T-helper 2 cell treated with Interferon-gamma antibody and Interleukin-4, amounts not matched to agents 100 ng/mL and 5 ng/mL, for 36 hours (primary cell): ENCODE results near the gene OR51L1. TPM values are rescaled to one million over a fixed set of nuclear protein-coding genes. Genes with fewer than 3 reads are reported as not detected.

ENCODE experiments used
- intact Hi-C: fragments of 100-400 bp; cut with micrococcal nuclease; formaldehyde crosslinking; loops from one replicate; pipeline ENCODE4 v1.15.1; 2023
- total RNA-seq: library from RNA; stranded (reverse); gene quantifications from 2 replicates; pipeline ENCODE4 v1.2.3, GENCODE V29; 2022

The OR51L1 gene
- total RNA-seq, 1 donor from 2014 or later = not detected

GRCh38 chr11:5046226-5046625 is 51.6 kb downstream of the OR51L1 start, which contains the start of gene OR52J3:
TSS of gene OR52J3 (plus strand) at chr11:5046526. CDS start at chr11:5046526, 0 bp downstream.
- intact Hi-C loops = no loop called here

DNA sequence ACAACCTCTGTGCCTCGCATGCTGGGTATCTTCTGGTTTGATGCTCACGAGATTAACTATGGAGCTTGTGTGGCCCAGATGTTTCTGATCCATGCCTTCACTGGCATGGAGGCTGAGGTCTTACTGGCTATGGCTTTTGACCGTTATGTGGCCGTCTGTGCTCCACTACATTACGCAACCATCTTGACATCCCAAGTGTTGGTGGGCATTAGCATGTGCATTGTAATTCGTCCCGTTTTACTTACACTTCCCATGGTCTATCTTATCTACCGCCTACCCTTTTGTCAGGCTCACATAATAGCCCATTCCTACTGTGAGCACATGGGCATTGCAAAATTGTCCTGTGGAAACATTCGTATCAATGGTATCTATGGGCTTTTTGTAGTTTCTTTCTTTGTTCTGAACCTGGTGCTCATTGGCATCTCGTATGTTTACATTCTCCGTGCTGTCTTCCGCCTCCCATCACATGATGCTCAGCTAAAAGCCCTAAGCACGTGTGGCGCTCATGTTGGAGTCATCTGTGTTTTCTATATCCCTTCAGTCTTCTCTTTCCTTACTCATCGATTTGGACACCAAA is 52.2 kb downstream of the OR51L1 start:
- intact Hi-C loops = no loop called here

Other genes starting within 250 kb of the OR51L1 start
- gene OR51F1, start 224.9 kb upstream of the OR51L1 start, total RNA-seq = not detected in 2 replicates
- gene OR52R1, start 190.5 kb upstream of the OR51L1 start, total RNA-seq = not detected in 2 replicates
- not detected in 2 replicates for gene OR51F2, start 173.5 kb upstream of the OR51L1 start, total RNA-seq
- not detected in 2 replicates for gene OR51S1, start 145.6 kb upstream of the OR51L1 start, total RNA-seq
- gene OR51T1, start 113.0 kb upstream of the OR51L1 start, total RNA-seq = not detected in 2 replicates
- not detected in 2 replicates for gene OR51A7, start 91.1 kb upstream of the OR51L1 start, total RNA-seq
- gene OR51G2, start 75.5 kb upstream of the OR51L1 start, total RNA-seq = not detected in 2 replicates
- not detected in 2 replicates for gene OR51G1, start 70.5 kb upstream of the OR51L1 start, total RNA-seq
- not detected in 2 replicates for gene OR51A4, start 47.2 kb upstream of the OR51L1 start, total RNA-seq
- not detected in 2 replicates for gene OR51A2, start 39.1 kb upstream of the OR51L1 start, total RNA-seq
- gene OR52J3, start 51.7 kb downstream of the OR51L1 start, total RNA-seq = not detected in 2 replicates
- not detected in 2 replicates for gene OR52E2, start 64.8 kb downstream of the OR51L1 start, total RNA-seq
- not detected in 2 replicates for gene OR52E1, start 74.7 kb downstream of the OR51L1 start, total RNA-seq
- not detected in 2 replicates for gene OR52A5, start 143.5 kb downstream of the OR51L1 start, total RNA-seq
- gene OR52A1, start 159.9 kb downstream of the OR51L1 start, total RNA-seq = not detected in 2 replicates
- not detected in 2 replicates for gene OR51V1, start 205.8 kb downstream of the OR51L1 start, total RNA-seq
- not detected in 2 replicates for gene HBB, start 232.2 kb downstream of the OR51L1 start, total RNA-seq
- gene HBD, start 239.6 kb downstream of the OR51L1 start, total RNA-seq = not detected in 2 replicates